G401.6 (cell line): ENCODE measurements around the gene IDE.
"Not testable (repeated sequence)": the region's sequence is repeated elsewhere in the genome, so short reads cannot be mapped to it uniquely, and the experiment has no call there.

Source experiments
- FAIRE-seq: peaks from 2 replicates; lab custom pipeline; 2012; peaks lifted over from hg19 to GRCh38; lab: Jason Lieb, UNC

Gene IDE

DNA sequence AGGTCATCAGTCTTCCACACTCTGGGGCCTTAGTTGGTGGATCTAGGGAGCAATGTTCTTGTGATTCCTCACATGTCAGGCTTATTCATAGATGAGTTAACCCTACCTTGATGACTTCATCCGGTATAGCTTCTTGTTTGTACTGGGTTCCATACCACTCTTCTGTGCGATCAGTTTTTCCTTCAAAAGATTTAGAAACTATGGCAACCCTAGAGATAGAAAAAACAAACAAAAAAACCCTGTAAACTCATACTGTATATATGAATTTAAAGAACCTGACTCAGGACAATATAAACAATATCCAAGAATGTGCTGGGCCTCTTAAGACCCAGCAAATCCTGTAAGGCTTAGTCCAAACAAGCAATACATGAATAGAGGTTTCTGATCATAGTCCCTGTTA is 83.5 kb downstream of the IDE start:
- FAIRE-seq = no peak

DNA sequence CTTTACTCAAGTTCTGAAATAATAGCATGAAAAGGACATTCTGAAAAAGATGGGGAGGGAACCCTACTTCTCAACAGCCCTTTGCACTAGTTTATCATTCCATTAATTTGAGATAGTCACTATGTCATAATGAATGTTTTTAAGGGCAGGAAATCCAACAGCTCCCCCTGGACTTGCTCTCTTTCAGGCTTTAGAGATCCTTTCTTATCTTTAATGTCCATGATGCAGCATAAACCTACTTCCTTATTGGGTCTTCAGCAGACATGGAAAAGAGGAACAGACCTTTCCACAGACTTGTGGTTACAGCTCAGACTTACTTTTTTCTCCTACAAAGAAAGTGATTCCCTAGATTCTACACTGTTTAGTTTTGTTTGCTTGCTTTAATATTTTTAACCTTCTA is 87.3 kb downstream of the IDE start:
- no peak for FAIRE-seq

DNA sequence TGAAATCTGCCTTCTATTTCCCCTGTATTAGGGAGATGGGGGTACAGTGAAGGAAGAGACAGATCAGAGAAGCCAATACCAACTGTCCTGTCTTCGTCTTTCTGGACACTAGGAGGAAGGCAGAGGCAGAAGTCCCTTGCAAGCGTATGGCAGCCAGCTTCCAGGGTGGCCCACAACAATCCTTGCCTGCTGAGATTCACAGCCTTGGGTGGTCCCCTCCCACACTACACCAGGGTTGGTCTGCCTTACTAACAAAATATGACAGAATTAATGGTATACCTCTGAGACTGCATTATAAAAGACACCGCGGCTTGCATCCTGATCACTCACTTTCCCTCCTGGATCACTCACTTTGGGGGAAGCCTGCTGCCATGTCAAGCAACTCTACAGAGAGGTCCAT is 90.4 kb downstream of the IDE start:
- FAIRE-seq = no peak

DNA sequence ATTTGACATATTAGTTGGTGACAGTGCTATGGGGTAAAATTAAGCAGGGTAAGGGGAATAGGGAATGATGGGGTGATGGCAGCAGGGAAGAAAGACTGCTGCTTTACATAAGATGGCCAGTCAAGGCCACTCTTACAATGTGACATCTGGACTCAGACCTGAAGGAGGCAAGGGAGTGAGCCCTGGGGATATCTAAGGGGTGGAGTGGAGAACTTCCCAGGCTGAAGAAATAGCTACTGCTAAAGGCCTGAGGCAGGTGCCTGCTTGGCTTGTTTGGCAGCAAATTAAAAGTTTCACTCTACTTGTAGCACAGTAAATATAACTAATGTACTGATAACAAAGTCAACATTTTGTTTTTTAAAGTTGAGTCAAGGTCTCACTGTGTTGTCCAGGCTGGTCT is 93.5 kb downstream of the IDE start:
- FAIRE-seq = no peak

DNA sequence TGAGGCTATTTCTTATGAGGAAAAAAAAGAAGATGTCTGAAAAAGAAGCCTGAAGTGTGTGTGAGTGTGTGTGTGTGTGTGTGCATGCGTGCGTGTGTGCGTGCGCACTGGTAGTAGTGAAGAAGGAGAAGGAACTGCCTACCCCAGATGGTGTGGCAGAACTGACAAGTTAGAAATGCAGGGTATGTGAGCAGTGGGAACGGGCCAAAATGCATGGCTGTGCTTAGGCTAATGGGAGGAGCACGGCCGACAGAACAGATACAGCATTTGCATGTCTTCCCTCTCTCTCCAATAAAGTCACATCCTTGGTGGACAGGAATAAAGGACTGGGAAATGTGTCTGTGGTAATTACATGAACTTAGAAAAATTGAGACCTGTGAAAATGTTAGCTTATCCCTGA is 94.3 kb downstream of the IDE start:
- no peak for FAIRE-seq

DNA sequence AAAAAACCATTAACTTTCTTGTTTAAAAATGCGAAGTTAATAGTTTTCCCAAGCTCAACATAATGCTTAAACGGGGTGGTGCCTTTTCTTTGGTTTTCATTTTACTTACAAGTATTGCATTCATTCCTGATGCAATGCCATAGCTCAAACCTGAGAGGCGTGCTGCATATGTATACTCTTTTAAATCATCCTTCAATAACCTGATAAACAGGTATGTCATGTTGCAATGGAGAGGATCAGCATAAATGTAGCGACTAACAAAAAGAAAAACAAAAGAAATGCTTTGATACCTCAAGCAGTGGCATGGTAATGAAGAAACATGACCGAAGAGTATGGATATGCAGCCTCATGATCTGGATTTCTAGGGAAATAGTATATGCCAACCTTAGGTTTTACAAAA is 95.4 kb downstream of the IDE start:
- no peak for FAIRE-seq

DNA sequence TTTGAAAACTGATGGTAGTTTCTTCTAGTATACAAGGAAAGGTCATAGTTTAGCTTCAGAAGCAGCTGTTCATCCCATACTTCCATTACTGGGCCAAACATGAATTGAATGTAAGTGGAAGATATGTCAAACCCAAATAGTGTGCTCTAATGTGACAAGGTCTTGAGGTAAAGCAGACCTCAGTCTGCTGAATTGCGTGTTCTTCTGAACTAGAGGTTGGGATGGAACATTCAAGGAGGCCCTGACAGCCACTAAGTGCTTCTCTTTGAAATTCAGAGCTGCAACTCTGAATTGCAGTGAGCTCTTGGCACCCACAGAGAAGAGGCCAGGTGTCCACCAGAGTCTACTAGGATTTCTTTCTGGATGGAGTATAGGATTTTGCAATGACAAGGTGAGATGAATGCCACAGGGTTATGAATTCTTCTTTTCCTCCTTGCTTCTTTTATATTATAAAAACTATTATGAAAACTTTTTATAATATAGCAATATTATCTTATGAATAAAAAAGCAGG is 98.5 kb downstream of the IDE start:
- no peak for FAIRE-seq

DNA sequence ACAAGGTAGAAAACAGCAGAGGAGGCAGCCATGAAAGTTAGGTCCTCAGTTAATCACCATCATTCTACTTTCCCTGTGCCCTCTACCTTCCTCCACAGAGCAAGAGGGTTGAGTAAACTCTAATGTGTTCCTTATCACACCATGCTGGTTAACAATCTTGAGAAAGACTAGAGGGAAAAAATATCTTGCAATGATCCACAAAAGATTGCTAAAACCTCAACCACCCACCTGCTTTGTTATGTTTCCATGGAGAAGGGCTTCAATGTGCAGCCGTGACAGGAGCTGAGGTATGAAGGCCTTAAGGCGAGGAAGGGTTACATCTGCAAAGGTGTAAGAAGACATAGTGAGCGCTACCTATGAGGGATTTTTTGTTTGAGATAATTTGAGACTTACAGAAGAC is 103.9 kb downstream of the IDE start:
- no peak for FAIRE-seq

DNA sequence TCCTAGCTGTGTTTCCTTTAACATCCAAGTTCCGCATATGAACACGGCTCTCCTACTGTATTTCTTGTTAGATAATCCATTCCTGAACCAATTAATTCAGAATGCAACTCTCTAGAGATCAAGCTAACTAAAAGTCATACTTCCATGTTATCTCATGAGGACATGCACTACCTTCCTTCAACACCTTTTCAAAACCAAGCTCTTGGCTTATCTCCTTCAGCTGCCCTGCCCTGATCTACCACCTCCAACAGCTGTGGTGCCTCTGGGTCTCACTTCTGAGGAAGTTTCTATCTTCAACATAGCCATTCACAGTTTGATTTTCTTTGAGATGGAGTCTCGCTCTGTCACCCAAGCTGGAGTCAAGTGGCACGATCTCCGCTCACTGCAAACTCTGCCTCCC is 109.5 kb downstream of the IDE start:
- no peak for FAIRE-seq

DNA sequence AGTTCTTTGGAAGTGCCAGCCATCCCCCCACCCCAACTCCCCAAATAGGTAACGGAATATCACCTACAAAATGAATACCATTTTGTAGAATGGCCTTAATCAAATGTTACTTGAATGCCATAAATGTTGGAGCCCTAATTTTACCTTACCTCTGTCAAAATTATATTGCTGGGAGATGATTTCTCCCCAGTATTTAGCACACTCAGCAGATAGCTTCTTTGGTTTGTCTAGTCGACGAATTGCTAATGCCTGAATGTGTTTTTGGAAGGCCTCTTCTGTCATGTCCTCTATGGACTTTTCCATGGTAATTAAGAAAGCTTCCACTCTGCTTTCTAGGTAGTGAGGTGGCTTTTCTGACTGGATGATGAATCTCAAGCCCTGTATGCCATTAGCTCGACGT is 110.3 kb downstream of the IDE start:
- no peak for FAIRE-seq

DNA sequence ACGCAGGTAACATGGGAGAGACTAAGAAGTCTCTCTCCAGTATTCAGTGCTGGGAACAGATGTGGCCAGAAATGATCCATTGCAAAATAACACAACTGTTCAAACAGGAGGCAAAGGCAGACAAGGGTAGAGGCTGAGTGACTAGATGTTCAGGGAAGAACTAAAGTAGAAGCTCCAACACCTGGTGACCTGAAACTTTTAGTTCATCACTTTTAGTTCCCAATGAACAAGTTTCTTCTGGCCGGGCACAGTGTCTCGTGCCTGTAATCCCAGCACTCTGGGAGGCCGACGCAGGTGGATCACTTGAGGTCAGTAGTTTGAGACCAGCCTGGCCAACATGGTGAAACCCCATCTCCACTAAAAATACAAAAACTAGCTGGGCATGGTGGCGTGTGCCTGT is 118.9 kb downstream of the IDE start:
- not testable (repeated sequence) for FAIRE-seq

DNA sequence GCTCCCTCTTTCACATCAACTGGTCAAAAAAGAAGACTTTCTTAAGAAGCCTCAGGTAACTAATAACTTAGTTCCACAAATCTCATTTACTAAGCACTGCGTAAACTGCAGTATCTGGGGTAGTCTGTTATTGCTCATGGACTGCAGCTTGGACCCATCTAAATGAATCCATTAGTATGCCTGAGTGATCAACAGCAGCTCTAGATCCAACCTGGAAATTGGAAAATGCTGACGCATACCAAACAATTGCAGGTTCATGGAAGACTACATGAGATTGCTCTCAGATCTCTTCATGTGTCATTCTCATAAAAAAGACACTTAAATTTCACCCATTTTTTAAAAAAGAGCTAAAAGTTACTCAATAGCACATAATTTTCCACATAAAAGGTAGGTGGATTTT is 121.6 kb downstream of the IDE start:
- no peak for FAIRE-seq

DNA sequence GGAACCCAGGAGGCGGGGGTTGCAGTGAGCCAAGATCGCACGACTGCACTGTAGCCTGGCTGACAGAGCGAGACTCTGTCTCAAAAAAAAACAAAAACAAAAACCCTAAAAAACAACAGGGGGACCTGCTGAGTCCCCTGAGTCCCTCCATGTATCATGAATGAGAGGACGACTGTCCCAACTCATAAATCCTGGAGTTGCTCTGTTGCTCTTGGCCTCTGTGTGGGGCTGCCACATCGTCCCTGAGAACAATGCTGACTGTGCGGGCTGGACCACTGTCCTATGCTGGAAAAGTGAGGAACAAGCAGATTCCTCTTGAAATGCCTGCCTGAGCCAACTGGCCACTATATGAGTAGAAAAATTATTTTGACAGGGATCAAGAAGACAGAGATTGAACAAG is 122.5 kb downstream of the IDE start:
- FAIRE-seq = no peak

DNA sequence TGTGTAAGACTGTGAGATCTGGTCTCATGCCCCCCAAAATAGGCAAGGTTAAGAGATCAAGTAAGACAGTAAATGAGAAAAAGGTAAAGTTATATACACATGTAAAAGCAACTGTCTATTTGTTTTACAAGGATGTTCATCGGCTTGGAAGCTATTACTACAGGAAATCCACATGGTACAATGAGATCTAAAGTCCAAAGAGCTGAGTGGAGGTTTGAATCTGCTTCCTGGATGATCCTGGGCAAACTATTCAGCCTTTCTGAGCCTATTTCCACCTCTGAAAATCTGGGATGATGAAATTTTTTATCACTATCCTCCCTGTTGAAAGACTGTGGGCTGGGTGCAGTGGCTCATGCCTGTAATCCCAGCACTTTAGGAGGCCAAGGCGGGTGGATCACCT is 123.0 kb downstream of the IDE start:
- no peak for FAIRE-seq

DNA sequence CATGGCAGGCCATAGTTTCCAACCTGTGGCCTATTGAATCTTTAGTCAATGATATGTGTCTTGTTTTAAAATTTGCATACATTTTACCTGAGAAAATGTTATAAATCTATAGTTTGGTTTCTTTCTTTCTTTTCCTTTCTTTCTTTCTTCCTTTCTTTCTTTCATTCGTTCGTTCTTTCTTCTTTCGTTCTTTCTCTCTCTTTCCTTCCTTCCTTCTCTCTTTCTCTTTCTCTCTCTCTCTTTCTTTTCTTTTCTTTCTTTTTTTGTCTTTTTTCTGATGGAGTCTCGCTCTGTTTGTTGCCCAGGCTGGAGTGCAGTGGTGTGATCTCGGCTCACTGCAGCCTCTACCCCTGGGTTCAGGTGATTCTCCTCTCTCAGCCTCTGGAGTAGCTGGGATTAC is 133.3 kb downstream of the IDE start:
- FAIRE-seq = no peak

DNA sequence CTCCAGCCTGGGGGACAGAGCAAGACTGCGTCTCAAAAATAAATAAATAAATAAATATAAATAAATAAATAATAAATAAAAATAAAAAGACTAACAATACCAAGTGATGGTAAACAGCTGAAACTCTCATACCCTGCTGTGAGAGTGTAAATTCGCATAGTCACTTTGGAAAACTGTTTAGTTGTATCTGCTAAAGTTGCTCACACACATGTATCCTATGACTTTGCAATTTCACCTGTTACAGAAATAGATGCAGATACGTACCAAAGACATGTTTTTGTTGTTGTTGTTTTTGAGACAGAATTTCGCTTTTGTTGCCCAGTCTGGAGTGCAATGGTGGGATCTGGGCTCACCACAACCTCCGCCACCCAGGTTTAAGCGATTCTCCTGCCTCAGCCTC is 135.7 kb downstream of the IDE start:
- no peak for FAIRE-seq

DNA sequence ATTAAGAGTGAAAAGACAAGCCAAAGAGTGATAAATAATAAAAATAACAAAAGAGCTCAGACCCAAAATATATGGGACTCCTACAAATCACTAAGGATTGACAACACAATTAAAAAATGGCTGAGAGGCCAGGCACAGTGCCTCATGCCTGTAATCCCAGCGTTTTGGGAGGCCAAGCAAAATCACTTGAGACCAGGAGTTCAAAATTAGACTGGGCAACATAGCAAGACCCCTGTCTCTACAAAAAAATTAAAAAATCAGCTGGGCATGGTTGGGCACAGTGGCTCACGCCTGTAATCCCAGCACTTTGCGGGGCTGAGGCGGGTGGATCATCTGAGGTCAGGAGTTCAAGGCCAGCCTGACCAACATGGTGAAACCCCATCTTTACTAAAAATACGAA is 137.3 kb downstream of the IDE start:
- FAIRE-seq = no peak

DNA sequence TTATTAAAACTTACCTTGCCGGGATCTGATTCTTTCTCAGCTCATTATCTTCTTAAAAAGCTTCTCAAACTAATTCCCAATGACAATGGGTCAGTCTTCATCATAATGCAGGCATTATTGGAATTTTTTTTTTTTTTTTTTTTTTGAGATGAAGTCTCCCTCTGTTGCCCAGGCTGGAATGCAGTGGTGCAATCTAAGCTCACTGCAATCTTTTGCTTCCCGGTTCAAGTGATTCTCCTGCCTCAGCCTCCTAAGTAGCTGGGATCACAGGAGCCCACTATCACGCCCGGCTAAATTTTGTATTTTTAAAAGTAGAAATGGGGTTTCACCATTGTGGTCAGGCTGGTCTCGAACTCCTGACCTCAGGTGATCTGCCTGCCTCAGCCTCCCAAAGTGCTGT is 137.8 kb downstream of the IDE start:
- FAIRE-seq = not testable (repeated sequence)

DNA sequence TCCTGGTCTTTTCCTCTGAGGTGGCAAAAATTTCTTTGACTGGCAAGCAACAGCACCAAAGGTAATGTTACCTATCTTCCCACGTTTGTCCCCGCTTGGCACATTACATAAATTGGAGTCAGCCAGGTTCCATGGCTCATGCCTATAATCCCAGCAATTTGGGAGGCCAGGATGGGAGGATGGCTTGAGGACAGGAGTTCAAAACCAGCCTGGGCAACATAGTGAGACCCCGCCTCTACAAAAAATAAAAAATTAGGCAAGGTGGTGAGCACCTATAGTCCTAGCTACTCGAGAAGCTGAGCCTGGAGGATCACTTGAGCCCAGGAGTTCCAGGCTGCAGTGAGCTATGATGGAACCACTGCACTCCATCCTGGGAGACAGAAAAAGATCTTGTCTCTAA is 139.5 kb downstream of the IDE start:
- FAIRE-seq = no peak

DNA sequence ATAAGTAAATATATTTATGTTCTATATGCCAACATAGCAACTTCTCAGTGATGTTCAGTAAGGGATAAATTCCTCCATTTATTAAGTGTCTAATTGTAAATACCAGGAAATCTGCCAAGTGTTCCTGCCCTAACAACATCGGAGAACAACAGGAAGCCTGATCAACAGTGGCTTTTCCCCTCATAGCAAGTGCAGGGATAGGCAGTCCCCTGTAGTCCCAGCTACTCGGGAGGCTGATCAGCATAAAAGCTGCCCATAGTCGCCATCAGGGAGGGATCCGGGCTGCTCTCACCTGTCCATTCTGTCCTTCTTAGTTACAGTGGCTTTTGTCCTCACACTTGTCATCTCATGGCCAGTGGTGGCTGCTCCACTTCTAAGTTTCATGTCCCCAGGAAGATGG is 141.3 kb downstream of the IDE start:
- no peak for FAIRE-seq

DNA sequence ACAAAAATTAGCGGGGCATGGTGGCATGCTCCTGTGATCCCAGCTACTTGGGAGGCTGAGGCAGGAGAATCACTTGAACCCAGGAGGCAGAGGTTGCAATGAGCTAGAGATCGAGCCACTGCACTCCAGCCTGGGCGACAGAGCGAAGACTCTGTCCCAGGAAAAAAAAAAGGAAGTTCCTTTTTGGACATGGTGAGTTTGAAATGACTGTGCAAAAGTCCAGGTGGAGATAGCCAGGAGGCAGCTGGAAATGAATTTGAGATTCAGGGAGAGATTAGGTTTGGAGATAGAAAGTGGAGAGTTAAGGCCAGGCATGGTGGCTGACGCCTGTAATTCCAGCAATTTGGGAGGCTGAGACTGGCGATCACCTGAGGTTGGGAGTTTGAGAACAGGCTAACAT is 143.8 kb downstream of the IDE start:
- FAIRE-seq = no peak

DNA sequence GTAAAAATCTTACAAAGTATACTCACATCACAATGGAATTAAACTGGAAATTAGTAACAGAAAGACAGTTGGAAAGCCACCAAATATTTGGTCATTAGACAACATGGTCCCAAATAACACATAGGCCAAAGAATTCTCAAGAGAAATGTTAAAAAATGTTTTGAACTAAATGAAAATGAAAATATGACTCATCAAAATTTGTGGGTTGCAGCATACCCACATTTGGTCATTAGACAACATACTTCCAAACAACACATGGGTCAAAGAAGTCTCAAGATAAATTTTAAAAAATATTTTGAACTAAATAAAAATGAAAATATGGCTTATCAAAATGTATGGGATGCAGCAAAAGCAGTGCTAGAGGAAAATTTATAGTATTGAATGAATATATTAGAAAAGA is 152.3 kb downstream of the IDE start:
- FAIRE-seq = no peak

DNA sequence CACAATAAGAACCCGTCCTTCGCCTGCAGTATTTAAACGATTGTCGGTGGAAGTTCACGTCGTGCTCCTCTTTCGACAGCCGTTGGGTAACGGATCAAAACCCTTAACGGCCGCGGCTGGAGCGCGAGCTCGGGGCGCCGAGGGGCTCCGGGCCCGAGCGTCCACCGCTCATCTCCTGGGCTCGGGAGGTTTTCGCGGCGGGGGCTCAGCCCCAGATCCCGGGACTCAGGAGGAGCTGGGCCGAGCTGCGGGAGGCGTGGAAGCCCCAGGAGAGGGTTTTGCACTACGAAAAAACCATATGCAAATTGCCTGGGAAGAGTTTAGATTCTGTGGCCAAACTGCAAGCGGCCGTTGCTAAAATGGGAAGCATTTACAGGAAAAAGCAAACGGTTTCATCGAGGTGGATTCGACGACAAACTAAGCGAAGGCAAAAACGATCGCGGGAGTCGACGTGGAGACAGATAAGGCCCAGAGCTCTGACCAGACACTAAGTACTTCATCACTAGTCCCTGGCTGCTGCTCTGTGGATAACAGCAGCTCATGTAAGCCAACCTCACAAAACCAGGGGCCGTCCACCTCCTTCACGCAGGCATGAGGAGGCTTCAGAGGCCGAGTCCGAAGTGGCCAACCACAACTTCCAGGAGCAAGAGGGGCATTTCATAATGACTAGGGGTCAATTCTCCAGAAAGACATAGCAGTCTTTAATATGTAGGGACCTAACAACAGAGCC is 153.2 kb downstream of the IDE start:
- no peak for FAIRE-seq

DNA sequence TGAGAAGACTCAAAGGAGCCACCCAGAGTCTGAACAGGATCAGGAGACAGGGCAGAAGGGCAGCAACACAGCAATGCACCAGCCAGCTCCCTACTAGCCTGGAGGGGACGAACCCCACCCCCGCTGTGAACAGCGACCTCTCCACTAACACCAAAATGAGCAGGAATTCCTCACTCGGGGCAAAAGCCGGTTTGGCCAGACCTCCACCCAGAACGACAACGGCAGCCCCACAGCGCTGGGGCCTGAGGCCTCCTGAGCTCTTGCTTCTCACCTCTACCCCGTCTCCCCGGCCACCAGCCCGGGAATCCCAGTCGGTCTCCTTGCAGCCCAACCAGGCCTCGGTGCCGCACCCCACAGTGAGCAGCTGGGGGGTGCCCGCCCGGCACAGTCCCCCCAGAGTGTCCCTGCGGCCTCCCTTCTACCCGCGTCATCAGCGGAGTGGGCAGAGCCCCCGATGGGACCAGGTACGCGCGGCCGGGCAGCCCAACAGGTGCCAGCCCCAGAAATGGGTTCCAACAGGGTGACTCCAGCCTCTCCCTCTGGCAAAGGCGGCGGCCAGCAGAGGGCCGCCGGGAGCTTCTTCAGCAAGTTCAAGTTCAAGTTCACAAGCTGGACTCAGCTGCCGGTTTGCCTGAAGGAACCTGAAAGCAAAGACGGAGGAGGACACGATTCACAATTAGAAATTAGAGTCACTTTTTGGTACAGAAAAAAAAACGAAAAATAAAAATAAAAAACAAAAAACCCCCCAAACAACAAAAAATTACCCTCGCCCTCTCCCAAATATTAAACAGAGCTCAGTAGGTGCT is 153.9 kb downstream of the IDE start:
- FAIRE-seq = no peak
